Lower leg skin (tissue), 4 donors: Measurements from ENCODE around the gene ECHS1. TPM values are rescaled to one million over a fixed set of nuclear protein-coding genes. Genes with fewer than 3 reads are reported as not detected.
"Not testable (repeated sequence)": the region's sequence is repeated elsewhere in the genome, so short reads cannot be mapped to it uniquely, and the experiment has no call there.

Experiments
- DNase-seq, 2 donors: peaks; one replicate each; pipeline ENCODE4 v3.0.0-alpha.2; 2019; ENCODE audit warnings: low spot score in 2 of 2
- H3K4me3 ChIP-seq: fragments of 200-600 bp; sonication (generic); 2 replicates; pipeline ENCODE4 v1.5.1; 2017; ENCODE audit warnings: mild to moderate bottlenecking, low read depth; ENCODE audit not compliant: poor library complexity, severe bottlenecking
- CTCF ChIP-seq, 3 donors: fragments of 450-650 bp; IDR thresholded peaks; one replicate each; pipeline ENCODE4 v1.5.1; 2016; ENCODE audit warnings: antibody characterized with exemption in 3 of 3, mild to moderate bottlenecking in 3 of 3, moderate library complexity in 2 of 3
- POLR2A ChIP-seq, 2 donors: fragments of 450-650 bp; IDR thresholded peaks; one replicate each; pipeline ENCODE4 v1.6.1; 2016 to 2017; ENCODE audit warnings: antibody characterized with exemption in 2 of 2, mild to moderate bottlenecking in 1 of 2, moderate library complexity in 1 of 2
- WGBS, 2 donors: methylation state at CpG; one replicate each; pipeline ENCODE4 v1.1.5; 2018; 5-methylcytosine and 5-hydroxymethylcytosine counted together
- intact Hi-C: fragments of 100-400 bp; cut with DNase I; formaldehyde crosslinking; loops from one replicate; pipeline ENCODE4 v1.15.0; 2023; ENCODE audit warnings: low total_unique reads
- total RNA-seq, 4 donors: library from RNA; depleted of rRNA; stranded (reverse); fragments of >200 nt; gene quantifications; one replicate each; pipeline ENCODE4 v1.1.0, GENCODE V29; 2016

The ECHS1 gene
- total RNA-seq, 4 donors from 2014 or later: 40.0 to 85.7 (median 61.8) TPM

- no peak for TF ChIP-seq CTCF (IDR thresholded peaks at IDR 0.05)
- TF ChIP-seq POLR2A (IDR thresholded peaks at IDR 0.05): no peak
- DNase-seq: no peak
- intact Hi-C loops: no loop called here
- WGBS, 2 donors: 9 to 11% methylated on average over 4 to 5 of the region's 13 CpGs
- H3K4me3 ChIP-seq: no peak overlapping the region
These were observed 48.9 kb downstream of the ECHS1 start for GRCh38 chr10:133324198-133324792.

DNA sequence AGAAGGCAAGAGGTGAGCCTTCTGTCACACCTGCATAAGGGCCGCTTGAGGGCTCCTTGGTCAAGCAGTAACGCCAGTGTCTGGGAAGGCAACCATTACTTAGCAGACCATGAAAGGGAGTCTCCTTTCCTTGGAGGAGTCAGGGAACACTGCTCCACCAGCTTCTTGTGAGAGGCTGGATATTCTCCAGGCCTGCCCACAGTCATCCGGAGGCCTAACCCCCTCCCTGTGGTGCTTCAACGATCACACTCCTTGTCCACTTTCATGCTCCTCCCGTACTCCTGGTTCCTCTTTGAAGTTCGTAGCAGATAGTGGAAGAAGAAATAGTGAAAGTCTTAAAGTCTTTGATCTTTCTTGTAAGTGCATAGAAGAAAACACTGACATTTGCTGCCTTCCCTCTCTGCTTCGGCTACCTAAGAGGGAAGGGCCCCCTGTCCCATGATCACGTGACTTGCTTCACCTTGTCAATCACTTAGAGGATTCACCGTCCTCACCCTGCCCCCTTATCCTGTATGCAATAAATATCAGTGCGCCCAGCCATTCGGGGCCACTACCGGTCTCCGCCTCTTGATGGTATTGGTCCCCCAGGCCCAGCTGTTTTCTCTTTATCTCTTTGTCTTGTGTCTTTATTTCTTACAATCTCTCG, 51.0 kb downstream of the ECHS1 start:
- H3K4me3 ChIP-seq, intact Hi-C loops, DNase-seq: not testable (repeated sequence)
- 72 to 74% methylated on average over 12 to 13 of the region's 14 CpGs for WGBS, 2 donors

GRCh38 chr10:133320852-133321422, 52.2 kb downstream of the ECHS1 start:
- DNase-seq, H3K4me3 ChIP-seq, intact Hi-C loops: not testable (repeated sequence)
- WGBS, 2 donors: 91 to 92% methylated on average over 6 of the region's 6 CpGs

- peak in 1 of 3 donors; percentile 70 for TF ChIP-seq CTCF (IDR thresholded peaks at IDR 0.05)
- TF ChIP-seq POLR2A (IDR thresholded peaks at IDR 0.05): no peak
- peak in 1 of 2 donors; percentile 89 for DNase-seq
- 11 to 19% methylated on average over 20 to 47 of the region's 51 CpGs for WGBS, 2 donors
- no peak overlapping the region for H3K4me3 ChIP-seq
- intact Hi-C loops: no loop called here
These were observed 54.5 kb downstream of the ECHS1 start for GRCh38 chr10:133318494-133319127.

DNA sequence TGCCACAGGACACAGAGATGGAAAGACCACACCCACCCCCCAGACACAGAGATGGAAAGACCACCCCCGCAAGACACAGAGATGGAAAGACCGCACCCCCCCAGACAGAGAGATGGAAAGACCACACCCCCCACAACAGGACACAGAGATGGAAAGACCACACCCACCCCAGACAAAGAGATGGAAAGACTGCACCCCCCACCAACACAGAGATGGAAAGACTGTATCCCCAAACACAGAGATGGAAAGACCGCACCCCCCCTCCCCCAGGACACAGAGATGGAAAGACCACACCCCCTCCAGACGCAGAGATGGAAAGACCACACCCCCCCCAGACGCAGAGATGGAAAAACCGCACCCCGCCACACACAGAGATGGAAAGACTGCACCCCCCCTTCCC, 56.4 kb downstream of the ECHS1 start:
- TF ChIP-seq CTCF (IDR thresholded peaks at IDR 0.05) (no peak), POLR2A (IDR thresholded peaks at IDR 0.05) (no peak)
- H3K4me3 ChIP-seq: no peak overlapping the region
- intact Hi-C loops: no loop called here
- no peak for DNase-seq
- 68 to 70% methylated on average over 7 of the region's 7 CpGs for WGBS, 2 donors

- no peak for DNase-seq
- 88 to 89% methylated on average over 9 of the region's 9 CpGs for WGBS, 2 donors
- TF ChIP-seq CTCF (IDR thresholded peaks at IDR 0.05) (no peak), POLR2A (IDR thresholded peaks at IDR 0.05) (no peak)
- H3K4me3 ChIP-seq: no peak overlapping the region
- intact Hi-C loops: no loop called here
These were observed 56.9 kb downstream of the ECHS1 start for GRCh38 chr10:133316266-133316665.
